SK-N-SH (cell line): ENCODE results near the gene ANO2.

Experiments
- CTCF ChIP-seq: fragments of 200-600 bp; sonication (generic); IDR thresholded peaks from 2 replicates; pipeline ENCODE4 v1.6.1; 2017; ENCODE audit warnings: antibody characterized with exemption, mild to moderate bottlenecking, moderate library complexity
- ELF1 ChIP-seq: IDR thresholded peaks from 2 replicates; pipeline ENCODE4 v1.4.0; 2012
- EP300 ChIP-seq, 2 experiments: IDR thresholded peaks; 2 replicates each; pipeline versions ENCODE4 v1.4.0 to v1.6.1; 2012; ENCODE audit warnings: borderline replicate concordance in 1 of 2, low read depth in 1 of 2, low read length in 1 of 2
- FOXM1 ChIP-seq: IDR thresholded peaks from 2 replicates; pipeline ENCODE4 v1.4.0; 2012; ENCODE audit warnings: low read depth, mild to moderate bottlenecking
- RCOR1 ChIP-seq: fragments of 150-350 bp; IDR thresholded peaks from 2 replicates; pipeline ENCODE4 v1.6.1; 2017; ENCODE audit warnings: antibody characterized with exemption, low read length
- SIN3A ChIP-seq: IDR thresholded peaks from 2 replicates; pipeline ENCODE4 v1.6.1; 2012; ENCODE audit warnings: low read depth, mild to moderate bottlenecking, low read length, moderate library complexity, borderline replicate concordance
- TCF12 ChIP-seq: IDR thresholded peaks from 2 replicates; pipeline ENCODE4 v1.4.0; 2012

GRCh38 chr12:5589054-5589453 lies 356.0 kb downstream of the ANO2 start:
- TF ChIP-seq ELF1 (no peak), EP300 (IDR thresholded peaks at IDR 0.05; ENCODE audit: borderline replicate concordance in 1 of 2, low read depth in 1 of 2, low read length in 1 of 2) (no peak), CTCF (no peak), RCOR1 (no peak), TCF12 (no peak), SIN3A (no peak), FOXM1 (no peak)
